GM19372 (cell line): ENCODE results near the gene PHETA1.
A peak's percentile ranks its signal among the peaks of the same experiment; 100 is the strongest.

ENCODE experiments used
- ATAC-seq: cut with Tn5 transposase; IDR thresholded peaks from one replicate; pipeline ENCODE4 v1.9.1; 2021; ENCODE audit warnings: mild to moderate bottlenecking, low read depth, moderate library complexity; ENCODE audit not compliant: unreplicated experiment

Gene PHETA1, protein sequence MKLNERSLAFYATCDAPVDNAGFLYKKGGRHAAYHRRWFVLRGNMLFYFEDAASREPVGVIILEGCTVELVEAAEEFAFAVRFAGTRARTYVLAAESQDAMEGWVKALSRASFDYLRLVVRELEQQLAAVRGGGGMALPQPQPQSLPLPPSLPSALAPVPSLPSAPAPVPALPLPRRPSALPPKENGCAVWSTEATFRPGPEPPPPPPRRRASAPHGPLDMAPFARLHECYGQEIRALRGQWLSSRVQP

DNA sequence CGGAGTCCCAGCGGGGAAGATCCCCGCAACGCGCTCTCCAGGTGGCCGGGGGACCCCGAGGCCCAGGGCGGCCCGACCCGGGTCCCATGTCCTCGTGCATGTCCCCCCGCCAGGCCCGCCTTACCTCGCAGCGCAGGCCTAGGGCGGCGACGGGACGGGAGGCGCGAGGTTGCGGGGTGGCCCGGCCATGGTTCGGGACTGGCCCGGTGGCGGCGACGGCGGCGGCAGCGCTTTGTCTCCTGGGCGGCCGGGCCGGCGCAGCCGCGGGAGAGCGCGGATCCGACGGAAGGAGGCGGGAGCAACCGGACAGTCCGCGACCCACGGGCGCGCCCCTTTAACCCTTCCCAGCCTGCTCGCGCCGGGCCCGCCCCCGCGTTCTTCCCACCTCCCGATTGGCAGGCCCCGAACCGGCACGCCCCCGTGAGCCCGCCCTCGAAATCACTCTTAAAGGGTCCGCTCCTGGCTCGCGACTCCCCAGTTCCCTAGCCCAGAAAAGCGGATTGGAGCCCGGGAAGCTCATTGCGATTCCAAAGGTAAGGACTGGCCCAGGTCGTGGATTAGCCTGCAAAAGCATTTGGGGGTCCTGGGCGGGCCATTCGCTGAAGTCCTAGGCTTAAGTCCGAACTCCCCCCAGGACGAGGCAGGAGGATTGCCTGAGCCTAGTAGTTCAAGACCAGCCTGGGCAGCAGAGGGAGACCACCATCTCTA is at the start of gene PHETA1:
TSS of gene PHETA1 (minus strand) at position 308 of the 708 bp plus-strand sequence. CDS start 5,668 bp downstream, outside the sequence.
- peak; percentile 95 for ATAC-seq

DNA sequence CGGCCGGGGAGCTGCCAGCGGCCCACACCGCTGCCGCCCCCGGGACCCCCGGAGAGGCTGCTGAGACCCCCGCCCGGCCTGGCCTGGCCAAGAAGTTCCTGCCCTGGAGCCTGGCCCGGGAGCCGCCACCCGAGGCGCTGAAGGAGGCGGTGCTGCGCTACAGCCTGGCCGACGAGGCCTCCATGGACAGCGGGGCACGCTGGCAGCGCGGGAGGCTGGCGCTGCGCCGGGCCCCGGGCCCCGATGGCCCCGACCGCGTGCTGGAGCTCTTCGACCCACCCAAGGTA is 49.6 kb upstream of the PHETA1 start:
- ATAC-seq, result no peak

- no peak for ATAC-seq
Observed at GRCh38 chr12:111417784-111418593, 49.1 kb upstream of the PHETA1 start.

GRCh38 chr12:111417290-111417689 is 48.4 kb upstream of the PHETA1 start:
- no peak for ATAC-seq

GRCh38 chr12:111414711-111415252 is 45.9 kb upstream of the PHETA1 start:
- no peak for ATAC-seq

DNA sequence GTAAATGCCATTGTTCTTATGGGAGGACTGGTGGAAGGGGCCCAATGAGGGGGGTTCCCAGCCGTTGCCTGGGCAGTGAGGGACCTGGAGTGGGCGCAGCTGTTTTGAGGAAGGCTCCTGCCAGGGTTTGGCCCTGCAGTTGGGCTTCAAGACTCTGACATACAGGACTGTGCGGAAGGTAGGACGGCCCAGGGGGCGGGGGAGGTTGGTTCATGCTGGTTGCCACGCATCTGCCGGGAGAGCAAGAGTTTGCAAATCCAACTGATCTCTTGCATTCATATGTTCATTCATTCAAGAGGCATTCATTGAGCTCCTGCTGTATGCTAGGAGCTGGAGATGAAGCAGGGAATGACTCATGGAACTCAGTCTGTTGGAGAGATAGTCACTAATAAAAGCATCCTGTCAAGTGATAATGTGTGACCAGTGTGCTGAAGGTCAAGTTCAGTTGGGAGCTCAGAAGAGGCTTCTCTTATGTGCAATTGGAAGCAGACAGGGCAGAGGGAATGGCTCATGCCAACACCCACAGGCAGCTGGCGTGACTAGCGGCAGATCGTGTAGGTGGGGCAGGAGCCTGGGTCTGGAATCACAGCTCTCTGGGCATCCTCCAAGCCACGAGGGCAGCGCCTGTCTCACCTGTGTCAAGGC is 44.7 kb upstream of the PHETA1 start:
- ATAC-seq, result no peak

DNA sequence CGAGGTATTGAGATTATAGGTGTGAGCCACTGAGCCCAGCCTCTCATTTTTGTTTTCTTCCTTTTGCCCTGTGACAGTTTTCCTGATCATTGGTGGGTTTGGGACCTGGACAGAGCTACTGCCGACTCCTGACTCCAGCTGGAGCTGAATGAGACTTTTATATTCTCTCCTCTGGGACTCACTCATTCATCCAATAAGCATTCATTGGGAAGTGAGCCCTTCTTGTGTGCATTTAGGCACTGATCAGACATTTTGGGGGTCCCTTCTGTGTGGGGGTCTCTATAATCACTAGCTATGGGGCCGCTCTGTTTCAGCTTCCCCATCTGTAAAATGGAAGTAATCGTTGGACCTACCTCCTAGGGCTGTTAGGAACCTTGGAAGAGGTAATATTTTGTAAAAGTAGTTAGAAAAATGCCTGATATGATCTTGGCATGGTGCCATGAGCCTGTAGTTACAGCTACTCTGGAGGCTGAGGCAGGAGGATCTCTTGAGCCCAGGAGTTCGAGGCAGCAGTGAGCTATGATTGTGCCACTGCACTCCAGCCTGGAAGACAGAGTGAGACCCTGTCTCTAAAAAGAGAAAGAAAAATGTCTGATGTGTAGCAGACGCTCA is 44.0 kb upstream of the PHETA1 start:
- no peak for ATAC-seq

DNA sequence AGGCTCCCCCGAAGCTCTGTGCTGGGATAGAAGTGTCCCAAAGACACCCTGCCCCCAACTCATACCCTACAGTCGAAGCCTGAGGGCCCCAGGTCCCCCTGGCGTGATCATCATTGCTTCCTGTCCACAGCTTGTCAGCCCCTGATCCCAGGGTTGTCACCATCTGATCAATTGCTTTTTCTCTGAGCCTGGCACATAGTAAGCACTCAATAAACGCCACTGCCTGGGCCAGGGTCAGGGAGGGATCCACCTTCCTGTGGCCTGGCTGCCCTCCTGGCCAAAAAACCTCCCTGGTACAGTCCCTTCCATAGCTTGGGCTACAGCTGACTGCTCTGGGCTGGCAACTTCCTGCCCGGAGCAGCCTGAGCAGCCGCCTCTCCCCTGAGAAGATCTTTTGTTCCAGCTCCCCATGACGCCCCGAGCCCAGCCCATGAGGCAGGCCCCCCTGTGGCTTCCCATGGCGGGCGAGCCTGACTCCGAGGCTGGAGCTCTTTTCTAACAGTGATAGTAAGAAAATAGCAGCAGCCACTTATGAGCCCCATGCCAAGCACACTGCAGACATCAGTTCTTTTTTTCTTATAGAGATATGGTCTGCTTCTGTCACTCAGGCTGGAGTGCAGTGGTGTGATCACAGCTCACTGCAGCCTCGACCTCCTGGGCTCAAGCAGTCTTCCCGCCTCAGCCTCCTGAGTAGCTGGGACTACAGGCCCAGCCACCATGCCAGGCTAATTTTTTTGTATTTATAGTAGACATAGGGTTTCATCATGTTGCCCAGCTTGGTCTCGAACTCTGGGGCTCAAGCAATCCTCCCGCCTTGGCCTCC is 43.3 kb upstream of the PHETA1 start:
- no peak for ATAC-seq

- ATAC-seq, result no peak
Observed at GRCh38 chr12:111411185-111411764, 42.4 kb upstream of the PHETA1 start.

GRCh38 chr12:111410431-111411184 is 41.7 kb upstream of the PHETA1 start:
- no peak for ATAC-seq

DNA sequence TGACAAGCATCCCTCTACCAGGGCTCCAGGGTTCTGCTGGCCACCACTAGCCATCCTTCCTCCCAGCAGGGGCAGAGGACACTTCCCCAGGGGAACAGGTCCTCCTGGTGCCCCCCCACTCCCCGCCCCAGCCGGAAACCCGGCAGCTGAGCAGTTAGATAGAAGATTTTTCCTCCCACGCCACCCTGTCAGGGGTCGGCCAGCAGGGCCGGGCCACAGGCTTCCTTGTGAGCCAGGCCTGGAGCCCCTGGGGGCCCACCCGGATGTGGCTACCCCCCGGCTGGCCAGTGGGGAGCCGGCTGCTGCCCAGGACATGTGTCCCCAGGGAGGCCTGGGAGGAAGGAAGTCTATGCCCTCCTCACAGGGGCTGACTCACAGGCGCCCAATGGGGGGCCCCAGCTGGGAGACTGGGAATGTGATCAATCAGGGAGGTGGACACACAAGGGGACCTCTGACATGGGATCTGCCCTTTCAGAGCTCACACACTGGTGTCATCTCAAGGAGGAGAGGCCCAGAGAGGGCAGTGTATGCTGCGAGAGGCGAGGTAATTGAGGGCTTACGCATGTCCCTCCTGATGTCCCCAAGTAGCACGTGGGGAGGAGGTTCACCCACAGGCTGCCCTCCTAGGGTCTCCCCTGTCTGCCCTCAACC is 41.0 kb upstream of the PHETA1 start:
- ATAC-seq, result no peak

DNA sequence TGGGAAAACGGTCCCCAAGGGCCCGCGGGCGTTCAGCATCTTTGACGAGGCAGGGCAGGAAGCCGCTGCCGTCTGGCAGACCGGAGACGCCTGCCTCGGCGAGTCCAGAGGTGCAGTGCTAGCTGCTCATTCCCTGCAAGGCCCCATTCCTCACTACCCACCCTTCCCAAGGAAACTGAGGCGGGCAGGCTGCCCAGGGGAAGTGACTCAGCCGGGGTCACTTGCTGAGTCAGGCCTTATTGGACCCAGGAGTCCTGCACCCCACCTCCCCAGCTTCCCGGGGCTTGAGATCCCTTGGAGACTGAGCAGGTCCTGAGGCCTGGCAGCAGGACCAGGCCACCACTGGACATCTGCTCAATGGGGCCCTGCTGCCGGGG is 40.5 kb upstream of the PHETA1 start:
- no peak for ATAC-seq

- ATAC-seq, result no peak
Observed at GRCh38 chr12:111408686-111409402, 39.9 kb upstream of the PHETA1 start.

DNA sequence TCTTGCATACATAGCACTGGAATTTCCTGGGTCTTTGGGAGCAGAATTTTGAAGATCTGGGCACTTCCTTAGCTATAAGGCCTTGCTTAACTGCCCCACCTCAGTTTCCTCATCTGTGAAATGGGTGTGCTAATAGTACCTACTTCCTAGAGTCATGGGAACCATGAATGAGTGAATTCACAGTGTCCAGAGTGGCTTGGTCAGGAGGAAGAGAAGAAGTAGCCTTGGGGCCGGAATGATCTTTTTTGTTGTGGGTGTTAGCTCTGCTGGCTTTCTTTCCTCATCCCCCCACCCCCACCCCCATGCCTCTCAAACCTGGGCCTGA is 39.2 kb upstream of the PHETA1 start:
- ATAC-seq, result no peak

- no peak for ATAC-seq
Observed at GRCh38 chr12:111407377-111408115, 38.7 kb upstream of the PHETA1 start.

GRCh38 chr12:111406474-111407376 is 37.8 kb upstream of the PHETA1 start:
- no peak for ATAC-seq
